T-helper 9 cell (primary cell): ENCODE measurements around the gene ATP5MC2.
A peak's percentile ranks its signal among the peaks of the same experiment; 100 is the strongest.
"Not testable (repeated sequence)": the region's sequence is repeated elsewhere in the genome, so short reads cannot be mapped to it uniquely, and the experiment has no call there.

Source experiments
- DNase-seq: peaks from one replicate; pipeline ENCODE4 v3.0.0-alpha.2; 2020

The ATP5MC2 gene

DNA sequence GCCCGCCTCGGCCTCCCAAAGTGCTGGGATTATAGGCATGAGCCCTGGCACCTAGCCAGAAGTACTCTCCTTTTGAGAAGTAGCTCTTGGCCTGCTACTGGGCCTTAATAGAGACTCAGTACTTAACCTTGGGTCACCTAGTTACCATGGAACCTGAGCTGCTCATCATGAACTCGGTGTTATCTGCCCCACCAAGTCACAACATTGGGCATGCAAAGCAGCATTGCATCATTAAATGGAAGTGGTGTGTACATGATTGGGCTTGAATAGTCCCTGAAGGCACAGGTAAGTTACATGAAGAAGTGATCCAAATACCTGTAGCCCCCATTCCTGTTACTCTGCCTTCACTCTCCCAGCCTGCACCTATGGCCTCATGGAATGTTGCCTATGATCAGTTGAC is 31.8 kb downstream of the ATP5MC2 start:
- DNase-seq, result no peak

DNA sequence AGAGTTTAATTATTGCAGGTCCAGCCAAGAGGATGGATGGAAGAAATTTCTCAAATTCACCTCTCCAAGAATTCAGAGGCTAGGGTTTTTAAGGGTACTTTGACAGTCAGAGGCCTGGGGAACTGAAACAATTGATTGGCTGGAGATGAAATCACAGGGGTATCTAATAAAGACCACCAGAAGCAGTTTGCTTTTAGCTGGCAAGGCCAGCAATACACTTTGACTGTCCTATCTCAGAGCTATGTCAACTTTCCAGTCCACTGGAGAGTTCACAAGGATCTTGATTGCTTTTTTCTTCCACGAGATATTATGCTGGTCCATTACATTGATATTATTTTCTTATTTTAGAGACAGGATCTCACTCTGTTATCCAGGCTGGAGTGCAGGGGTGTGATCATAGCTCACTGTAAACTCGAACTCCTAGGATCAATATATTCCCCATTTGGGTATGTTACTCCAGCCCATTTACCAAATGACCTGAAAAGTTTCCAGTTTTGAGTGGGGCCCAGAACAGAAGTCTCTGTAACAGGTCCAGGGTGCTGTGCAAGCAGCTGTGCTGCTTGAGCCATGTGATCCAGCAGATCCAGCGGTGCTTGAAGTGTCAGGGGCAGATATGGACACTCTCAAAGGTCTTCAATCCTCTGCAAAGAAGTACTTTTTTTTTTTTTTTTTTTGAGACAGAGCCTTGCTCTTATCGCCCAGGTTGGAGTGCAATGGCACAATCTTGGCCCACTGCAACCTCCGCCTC is 32.5 kb downstream of the ATP5MC2 start:
- DNase-seq, result no peak

DNA sequence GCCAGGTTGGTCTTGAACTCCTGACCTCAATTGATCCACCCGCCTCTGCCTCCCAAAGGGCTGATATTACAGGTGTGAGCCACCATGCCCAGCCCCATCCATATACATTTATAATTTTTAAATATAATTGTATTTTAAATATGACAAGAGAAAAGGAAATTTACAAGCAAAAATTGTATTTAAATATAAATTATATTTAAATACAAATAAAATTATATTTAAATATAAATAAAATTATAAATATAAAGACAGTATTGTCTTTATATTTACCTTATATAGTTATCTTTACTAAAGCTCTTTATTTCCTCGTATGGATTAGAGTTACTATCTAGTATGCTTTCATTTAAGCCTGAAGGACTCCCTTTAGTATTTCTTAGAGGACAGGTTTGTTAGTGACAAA is 37.8 kb downstream of the ATP5MC2 start:
- DNase-seq, result no peak

DNA sequence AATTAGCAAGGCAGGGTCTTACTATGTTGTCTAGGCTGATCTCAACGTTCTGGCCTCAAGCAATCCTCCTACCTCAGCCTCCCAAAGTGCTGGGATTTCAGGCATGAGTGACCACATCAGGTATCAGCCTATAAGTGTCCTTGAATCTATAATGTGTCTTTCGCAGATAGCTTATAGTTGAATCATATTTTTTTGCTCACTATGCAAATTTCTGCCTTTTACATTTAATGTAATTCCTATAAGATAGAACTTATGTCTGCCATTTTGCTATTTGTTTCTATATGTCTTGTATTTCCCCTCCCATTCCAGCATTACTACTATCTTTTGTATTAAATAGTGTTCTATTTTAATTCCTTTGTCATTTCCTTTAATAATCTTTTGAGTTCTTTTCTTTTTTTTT is 39.2 kb downstream of the ATP5MC2 start:
- DNase-seq, result no peak

DNA sequence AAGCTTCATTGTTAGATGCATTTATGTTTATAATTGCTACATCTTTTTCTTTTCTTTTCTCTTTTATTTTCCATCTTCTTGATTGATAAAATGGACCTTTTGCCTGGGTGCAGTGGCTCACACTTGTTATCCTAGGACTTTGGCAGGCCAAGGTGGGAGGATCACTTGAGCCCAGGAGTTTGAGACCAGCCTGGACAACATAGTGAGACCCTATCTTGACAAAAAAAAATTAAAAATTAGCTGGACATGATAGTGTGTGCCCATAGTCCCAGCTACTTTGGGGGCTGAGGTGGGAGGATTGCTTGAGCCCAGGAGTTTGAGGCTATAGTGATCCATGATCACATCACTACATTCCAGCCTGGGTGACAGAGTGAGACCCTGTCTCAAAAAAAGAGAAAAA is 40.2 kb downstream of the ATP5MC2 start:
- DNase-seq, result not testable (repeated sequence)

DNA sequence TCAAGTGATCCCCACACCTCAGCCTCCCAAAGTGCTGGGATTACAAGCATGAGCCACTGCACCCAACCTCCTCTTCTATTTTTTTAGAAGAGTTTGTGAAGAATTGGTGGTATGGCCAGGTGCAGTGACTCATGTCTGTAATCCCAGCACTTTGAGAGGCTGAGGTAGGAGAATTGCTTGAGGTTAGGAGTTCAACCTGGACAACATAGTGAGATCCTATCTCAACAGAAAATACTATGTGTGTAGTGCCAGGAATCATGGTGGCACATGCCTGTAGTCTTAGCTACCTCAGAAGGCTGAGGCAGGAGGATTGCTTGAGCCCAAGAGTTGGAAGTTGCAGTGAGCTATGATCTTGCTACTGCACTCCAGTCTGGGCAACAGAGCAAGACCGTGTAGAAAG is 44.2 kb downstream of the ATP5MC2 start:
- DNase-seq, result no peak

DNA sequence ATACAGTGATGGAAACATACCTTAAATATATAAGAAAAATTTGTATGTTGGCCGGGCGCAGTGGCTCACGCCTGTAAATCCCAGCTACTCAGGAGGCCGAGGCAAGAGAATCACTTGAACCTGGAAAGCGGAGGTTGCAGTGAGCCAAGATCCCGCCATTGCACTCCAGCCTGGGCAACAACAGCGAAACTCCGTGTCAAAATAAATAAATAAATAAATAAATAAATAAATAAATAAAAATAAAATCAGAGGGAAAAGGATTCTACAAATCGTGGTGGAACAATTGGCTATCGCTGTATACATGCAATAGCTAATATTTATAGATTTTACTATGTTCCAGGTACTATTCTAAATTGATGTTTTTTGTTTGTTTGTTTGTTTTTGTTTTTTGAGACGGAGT is 48.0 kb downstream of the ATP5MC2 start:
- DNase-seq, result no peak

DNA sequence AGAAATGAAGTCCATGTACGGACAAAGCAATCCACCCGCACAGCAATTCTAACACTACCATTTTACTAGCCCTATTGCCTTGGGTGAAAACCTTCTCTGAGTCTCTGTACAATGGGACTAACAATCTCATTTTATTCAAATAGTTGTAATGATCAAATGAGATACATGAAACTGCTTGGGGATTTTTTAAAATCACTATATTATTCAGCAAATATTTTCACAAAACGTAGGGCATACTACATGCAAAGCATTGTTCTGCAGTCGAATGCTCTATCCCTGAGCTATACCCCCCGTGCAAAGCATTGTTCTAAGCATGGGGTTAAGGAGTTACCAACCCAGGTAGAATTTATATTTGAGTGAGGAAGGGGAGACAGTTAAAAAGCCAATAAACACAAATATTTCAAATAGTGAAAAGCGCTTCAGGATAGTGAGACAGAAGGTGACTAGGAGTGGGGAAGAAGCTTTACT is 49.1 kb downstream of the ATP5MC2 start:
- no peak for DNase-seq

DNA sequence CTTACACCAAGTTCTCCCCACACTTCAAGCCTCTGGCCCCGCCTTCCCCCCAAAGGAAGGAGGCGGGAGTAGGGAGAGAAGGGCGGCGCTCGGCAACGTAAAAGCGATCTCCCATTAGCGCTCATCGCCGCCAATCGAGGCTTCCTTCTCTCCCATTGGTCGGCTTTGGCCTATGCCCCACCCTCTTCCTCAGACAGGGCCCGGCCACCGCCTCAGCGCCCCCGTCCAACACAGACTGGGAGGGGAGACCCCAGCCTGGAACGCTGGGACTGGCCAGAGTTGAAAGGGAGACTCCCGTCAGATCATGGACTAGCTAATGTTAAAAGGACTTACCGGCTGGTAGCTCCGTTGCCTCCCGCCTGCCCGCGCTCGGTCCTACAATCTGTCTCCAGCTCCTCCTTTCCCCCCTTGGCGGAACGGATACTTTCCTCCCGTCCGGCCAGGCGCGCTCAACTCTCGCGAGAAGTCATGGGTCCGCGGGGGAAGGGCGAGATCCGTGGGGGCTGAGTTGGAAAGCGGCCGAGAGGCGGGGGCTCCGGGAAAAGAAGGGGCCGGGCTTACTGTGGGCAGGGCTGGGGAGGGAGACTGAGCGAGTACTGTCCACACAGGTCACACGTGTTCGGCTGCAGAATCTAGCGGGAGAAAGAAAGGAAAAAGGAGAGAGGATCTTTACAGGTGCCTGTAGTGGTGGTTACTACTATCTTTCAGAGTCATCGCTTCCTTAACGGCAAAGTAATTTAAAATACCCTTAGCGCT is 49.8 kb downstream of the ATP5MC2 start, which contains the start of gene ATF7:
ATF7 (minus strand) TSS at position 437 of the 756 bp plus-strand sequence. CDS start 25,382 bp downstream, outside the sequence.
- DNase-seq, result peak; percentile 98

DNA sequence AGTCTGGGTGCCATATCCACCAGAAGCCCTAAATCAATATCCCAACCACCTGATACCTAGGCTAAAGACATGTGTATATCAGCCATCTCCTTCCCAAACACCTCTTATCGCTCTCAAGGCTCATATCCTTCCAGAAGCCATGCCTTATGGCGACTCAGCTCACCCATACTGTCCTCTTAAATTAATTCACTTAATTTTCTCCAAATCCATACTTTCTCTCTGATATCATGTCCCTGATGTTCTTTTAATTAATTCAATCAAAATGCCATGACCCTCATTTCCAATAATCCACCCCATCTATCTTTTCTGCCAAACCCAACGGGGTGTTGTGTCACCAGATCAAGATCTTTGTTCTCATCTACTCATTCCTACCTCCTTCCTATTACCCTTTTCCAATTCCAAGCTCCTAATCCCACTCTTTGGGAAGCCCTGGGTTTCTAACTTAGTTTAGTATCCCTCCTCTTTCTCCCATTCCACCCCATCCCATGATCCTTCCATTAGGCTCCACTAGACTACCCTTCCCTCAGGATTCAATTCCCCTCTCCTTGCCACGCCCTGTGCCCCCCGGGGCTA is 50.4 kb downstream of the ATP5MC2 start:
- no peak for DNase-seq

DNA sequence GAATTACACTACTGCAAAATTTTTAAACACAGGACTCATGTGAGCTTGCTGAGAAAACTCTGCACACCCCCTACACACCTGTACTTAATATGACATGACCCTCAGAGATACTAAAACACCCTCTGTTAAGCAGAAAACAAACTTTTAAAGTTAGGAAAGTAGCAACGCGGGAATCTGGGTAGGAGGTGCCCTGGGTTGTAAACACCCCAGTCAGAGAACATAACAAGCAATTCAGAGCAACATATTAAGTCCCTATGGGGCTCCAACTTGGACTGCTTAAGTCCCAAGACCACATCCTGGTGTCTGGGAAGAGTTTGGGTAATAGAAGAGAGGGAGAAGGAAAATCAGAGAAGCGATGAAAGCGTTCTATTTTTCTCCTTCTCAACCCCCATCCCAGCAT is 50.9 kb downstream of the ATP5MC2 start:
- DNase-seq, result no peak

DNA sequence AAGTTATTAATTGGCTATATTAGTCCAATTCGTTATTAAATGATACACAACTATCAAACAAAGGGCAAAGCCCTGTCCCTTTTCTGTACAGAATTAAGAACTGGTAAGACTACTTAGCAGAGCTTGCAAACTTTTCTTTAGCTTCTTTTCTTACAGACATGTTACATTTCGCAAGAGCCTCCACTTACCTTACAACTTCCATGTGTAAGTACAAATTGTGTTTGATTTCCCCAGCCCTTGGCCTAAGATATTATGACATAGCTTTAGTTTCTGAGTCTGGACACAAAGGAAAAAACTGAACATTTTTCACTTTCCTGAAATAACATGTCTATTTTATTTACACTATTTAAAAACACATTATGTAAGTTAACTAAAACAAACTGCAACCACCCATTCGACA is 51.4 kb downstream of the ATP5MC2 start:
- no peak for DNase-seq

DNA sequence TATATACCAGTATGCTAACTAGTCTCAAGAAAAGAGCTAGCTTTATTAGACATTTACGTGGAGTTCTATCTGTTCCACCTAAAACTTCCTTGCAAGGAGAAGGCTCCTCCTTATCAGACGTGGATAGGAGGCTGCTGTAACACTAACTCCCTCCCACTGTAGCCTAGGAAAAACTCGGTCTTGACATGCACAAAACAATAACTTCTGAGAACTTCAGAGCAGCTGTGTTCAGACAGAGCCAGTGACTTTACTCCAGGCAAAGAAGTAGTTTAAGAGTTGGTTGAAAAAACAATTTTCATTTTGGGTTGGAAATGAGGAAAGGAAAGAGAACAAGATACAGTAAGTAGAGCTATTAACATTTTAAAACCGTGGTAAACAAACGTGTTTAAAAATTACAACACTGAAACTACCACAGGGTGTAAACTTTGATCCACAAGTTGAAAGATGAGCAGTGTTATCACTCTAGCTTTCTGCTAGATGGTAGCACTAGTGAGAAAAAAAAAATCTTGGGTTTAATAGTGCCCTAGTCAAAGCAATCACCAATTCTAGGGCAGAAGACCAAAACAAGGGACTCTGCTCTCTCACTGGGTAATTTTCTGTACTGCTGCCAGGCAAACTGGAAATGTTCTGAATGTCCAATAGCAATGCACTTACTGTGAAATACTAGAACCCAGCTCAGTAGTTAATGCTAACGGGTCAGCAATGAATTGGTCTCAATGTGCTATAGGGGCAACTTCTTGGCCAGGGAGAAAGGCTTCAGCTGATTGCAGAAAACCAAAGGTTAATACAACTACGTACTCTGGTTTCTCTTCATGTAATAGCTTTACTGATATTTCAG is 52.1 kb downstream of the ATP5MC2 start:
- DNase-seq, result no peak

DNA sequence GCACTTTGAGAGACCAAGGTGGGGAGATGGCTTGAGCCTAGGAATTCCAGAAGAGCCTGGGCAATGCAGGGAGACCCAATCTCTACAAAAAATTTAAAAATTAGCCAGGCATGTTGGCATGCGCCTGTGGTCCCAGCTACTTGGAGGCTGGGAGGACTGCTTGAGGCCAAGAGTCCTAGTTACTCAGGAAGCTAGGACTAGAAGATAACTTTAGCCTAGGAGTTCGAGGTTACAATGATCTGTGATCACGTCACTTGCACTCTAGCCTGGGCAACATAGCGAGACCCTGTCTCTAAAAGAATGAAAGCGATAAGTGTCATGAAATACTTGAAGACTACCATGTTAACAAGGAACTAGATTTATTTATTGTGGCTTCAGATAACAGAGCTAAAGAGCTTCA is 53.2 kb downstream of the ATP5MC2 start:
- no peak for DNase-seq

DNA sequence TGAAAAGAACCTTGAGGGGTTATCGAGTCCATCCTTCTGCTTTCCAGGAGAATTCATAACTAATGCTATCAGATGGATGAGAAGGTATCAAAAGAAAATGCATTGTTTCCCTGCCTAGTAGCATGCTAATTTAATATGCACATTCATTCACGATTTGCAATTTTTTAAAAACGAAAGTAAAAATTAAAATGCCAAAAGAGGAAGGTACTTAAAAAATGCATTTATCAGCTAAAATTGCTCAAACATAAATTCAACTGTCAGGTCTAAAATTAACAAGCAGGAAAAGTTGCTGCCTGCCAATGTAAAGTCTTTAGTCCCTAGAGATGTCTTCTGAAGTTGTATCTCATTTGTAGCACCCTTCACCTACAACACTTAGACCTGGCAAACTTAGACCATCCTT is 57.6 kb downstream of the ATP5MC2 start:
- DNase-seq, result no peak

DNA sequence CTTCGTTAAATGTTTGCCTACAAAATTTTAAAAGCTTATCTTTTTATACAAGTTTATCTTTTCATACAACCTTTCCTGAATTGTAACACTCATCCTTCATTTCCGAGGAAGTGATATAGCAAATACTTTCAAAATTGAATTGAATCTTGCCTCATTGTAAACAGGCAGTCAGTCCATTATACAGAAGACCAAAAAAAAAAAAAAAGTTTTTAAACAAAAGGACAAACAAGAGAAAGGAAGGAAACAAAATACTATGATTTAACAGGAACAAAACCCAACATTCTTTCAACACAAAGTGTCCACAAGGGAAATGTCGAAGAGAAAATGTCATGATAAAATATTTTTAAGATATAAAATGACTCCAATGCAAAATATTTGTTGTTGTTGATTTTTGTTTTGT is 58.2 kb downstream of the ATP5MC2 start:
- DNase-seq, result no peak

DNA sequence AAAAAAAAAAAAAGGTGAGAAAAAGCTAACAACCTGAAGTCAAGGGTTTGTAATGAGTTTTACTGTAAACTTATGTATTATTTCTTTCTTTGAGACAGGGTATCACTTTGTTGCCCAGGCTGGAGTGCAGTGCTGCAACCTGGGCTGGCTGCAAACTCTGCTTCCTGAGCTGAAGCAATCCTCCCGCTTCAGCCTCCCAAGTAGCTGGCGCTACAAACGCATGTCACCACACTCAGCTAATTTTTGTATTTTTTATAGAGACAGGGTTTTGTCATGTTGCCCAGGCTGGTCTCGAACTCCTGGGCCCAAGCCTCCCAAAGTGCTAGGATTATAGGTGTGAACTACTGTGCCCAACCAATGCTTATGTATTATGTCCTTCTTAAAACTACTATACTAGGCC is 58.9 kb downstream of the ATP5MC2 start:
- DNase-seq, result no peak
